Putamen (tissue), 1 donor: ENCODE data around the gene CCDC179.
A peak's percentile ranks its signal among the peaks of the same experiment; 100 is the strongest.

Source experiments
- DNase-seq: peaks from one replicate; pipeline ENCODE4 v3.0.0-alpha.2; 2016; ENCODE audit warnings: low spot score

CCDC179 gene

GRCh38 chr11:22860241-22860640 lies at the start of gene CCDC179:
Gene CCDC179 (minus strand): TSS chr11:22860474. CDS start chr11:22860421, 53 bp downstream.
- DNase-seq: no peak

- DNase-seq: no peak
Observed at GRCh38 chr11:22903782-22904181, 43.5 kb upstream of the CCDC179 start.

- no peak for DNase-seq
Observed at GRCh38 chr11:22901603-22902002, 41.3 kb upstream of the CCDC179 start.

- DNase-seq: no peak
Observed at GRCh38 chr11:22900764-22901486, 40.7 kb upstream of the CCDC179 start.

GRCh38 chr11:22898036-22898435 lies 37.8 kb upstream of the CCDC179 start:
- DNase-seq: no peak

GRCh38 chr11:22890227-22890626 lies 30.0 kb upstream of the CCDC179 start:
- no peak for DNase-seq

- no peak for DNase-seq
Observed at GRCh38 chr11:22884217-22884616, 23.9 kb upstream of the CCDC179 start.

GRCh38 chr11:22879630-22880029 lies 19.4 kb upstream of the CCDC179 start:
- no peak for DNase-seq

GRCh38 chr11:22878604-22879003 lies 18.3 kb upstream of the CCDC179 start:
- no peak for DNase-seq

GRCh38 chr11:22878039-22878438 lies 17.8 kb upstream of the CCDC179 start:
- no peak for DNase-seq

- peak; percentile 72 for DNase-seq
Observed at GRCh38 chr11:22875869-22876473, 15.7 kb upstream of the CCDC179 start.

- no peak for DNase-seq
Observed at GRCh38 chr11:22869325-22869724, 9.1 kb upstream of the CCDC179 start.

- no peak for DNase-seq
Observed at GRCh38 chr11:22859756-22860155, 518 bp downstream of the CCDC179 start.

- DNase-seq: no peak
Observed at GRCh38 chr11:22851477-22851876, 8.8 kb downstream of the CCDC179 start.

- no peak for DNase-seq
Observed at GRCh38 chr11:22846726-22847125, 13.5 kb downstream of the CCDC179 start.

- no peak for DNase-seq
Observed at GRCh38 chr11:22832315-22833015, 27.8 kb downstream of the CCDC179 start.

GRCh38 chr11:22830082-22830414 lies 30.2 kb downstream of the CCDC179 start:
- no peak for DNase-seq

GRCh38 chr11:22829231-22830081 lies 30.8 kb downstream of the CCDC179 start, which contains the start of gene SVIP:
Gene SVIP (minus strand): TSS chr11:22829801. CDS start chr11:22829748, 53 bp downstream.
- peak; percentile 92 for DNase-seq

- no peak for DNase-seq
Observed at GRCh38 chr11:22828373-22828772, 31.9 kb downstream of the CCDC179 start.

GRCh38 chr11:22822203-22822602 lies 38.1 kb downstream of the CCDC179 start:
- no peak for DNase-seq

GRCh38 chr11:22809893-22810292 lies 50.4 kb downstream of the CCDC179 start:
- no peak for DNase-seq

- DNase-seq: no peak
Observed at GRCh38 chr11:22808571-22809197, 51.6 kb downstream of the CCDC179 start.
